Osteocyte (in vitro differentiated cells): ENCODE results near the gene ZNF695. TPM values are rescaled to one million over a fixed set of nuclear protein-coding genes. Genes with fewer than 3 reads are reported as not detected.

ENCODE experiments used
- DNase-seq: peaks from one replicate; pipeline ENCODE4 v3.0.0; 2021; ENCODE audit warnings: mixed read lengths; ENCODE audit not compliant: unreplicated experiment; ENCODE audit errors: extremely low spot score
- H3K27ac Mint-ChIP-seq: one replicate; pipeline ENCODE4 v1.8.0; 2021; ENCODE audit warnings: mild to moderate bottlenecking, mixed read lengths; ENCODE audit not compliant: unreplicated experiment
- H3K27me3 Mint-ChIP-seq: one replicate; pipeline ENCODE4 v1.8.0; 2021; ENCODE audit warnings: mixed read lengths; ENCODE audit not compliant: unreplicated experiment
- H3K36me3 Mint-ChIP-seq: one replicate; pipeline ENCODE4 v1.8.0; 2021; ENCODE audit warnings: mixed read lengths; ENCODE audit not compliant: unreplicated experiment
- H3K4me1 Mint-ChIP-seq: one replicate; pipeline ENCODE4 v1.8.0; 2021; ENCODE audit warnings: mixed read lengths; ENCODE audit not compliant: unreplicated experiment
- H3K4me3 Mint-ChIP-seq: one replicate; pipeline ENCODE4 v1.8.0; 2021; ENCODE audit warnings: mild to moderate bottlenecking, moderate library complexity, mixed read lengths; ENCODE audit not compliant: unreplicated experiment
- H3K9me3 Mint-ChIP-seq: one replicate; pipeline ENCODE4 v1.8.0; 2021; ENCODE audit warnings: mixed read lengths; ENCODE audit not compliant: unreplicated experiment
- total RNA-seq: library from RNA; stranded (reverse); gene quantifications from 2 replicates; pipeline ENCODE4 v1.2.1, GENCODE V29; 2021
- TF ChIP-seq, protein P1 (sequence below): fragments of 200-600 bp; sonication (generic); IDR thresholded peaks from 2 replicates; pipeline ENCODE4 v1.5.0; 2021; ENCODE audit warnings: antibody characterized with exemption, mild to moderate bottlenecking, moderate library complexity

ZNF695 gene
- total RNA-seq, 1 donor from 2014 or later: 1.9 TPM

- TF ChIP-seq, protein P1, sequence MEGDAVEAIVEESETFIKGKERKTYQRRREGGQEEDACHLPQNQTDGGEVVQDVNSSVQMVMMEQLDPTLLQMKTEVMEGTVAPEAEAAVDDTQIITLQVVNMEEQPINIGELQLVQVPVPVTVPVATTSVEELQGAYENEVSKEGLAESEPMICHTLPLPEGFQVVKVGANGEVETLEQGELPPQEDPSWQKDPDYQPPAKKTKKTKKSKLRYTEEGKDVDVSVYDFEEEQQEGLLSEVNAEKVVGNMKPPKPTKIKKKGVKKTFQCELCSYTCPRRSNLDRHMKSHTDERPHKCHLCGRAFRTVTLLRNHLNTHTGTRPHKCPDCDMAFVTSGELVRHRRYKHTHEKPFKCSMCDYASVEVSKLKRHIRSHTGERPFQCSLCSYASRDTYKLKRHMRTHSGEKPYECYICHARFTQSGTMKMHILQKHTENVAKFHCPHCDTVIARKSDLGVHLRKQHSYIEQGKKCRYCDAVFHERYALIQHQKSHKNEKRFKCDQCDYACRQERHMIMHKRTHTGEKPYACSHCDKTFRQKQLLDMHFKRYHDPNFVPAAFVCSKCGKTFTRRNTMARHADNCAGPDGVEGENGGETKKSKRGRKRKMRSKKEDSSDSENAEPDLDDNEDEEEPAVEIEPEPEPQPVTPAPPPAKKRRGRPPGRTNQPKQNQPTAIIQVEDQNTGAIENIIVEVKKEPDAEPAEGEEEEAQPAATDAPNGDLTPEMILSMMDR: no peak
- Mint-ChIP-seq H3K36me3 (peaks cover 18% of the 10 kb centered on the region), H3K4me3 (no peak overlapping the region), H3K9me3 (peaks cover 55% of the 10 kb centered on the region), H3K27me3 (no peaks in the 10 kb centered on the region), H3K27ac (no peak overlapping the region), H3K4me1 (no peaks in the 10 kb centered on the region)
- no peak for DNase-seq
Measured at GRCh38 chr1:246971969-246972368, 35.9 kb downstream of the ZNF695 start.

DNA sequence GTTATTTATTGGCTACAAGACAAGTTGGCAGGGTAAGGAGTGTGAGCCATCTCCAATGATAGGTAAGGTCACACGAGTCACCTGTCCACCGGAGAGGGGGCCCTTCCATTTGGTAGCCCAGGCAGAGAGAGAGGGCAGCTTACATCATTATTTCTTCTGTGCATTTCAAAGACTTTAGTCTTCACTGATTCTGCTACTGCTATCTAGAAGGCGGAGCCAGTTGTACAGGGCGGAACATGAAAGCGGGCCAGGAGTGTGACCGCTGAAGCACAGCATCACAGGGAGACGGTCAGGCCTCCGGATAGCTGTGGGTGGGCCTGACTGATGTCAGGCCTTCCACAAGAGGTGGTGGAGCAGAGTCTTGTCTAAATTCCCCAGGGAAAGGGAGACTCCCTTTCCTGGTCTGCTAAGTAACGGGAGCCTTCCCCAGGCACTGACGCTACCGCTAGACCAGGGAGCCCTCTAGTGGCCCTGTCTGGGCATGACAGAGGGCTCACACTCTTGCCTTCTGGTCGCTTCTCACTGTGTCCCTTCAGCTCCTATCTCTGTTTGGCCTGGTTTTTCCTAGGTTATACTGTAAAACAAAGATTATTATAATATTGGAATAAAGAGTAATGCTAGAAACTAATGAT, 36.7 kb downstream of the ZNF695 start:
- DNase-seq: no peak
- no peaks in the 10 kb centered on the region for H3K4me1 Mint-ChIP-seq
- H3K4me3 Mint-ChIP-seq: no peak overlapping the region
- TF ChIP-seq, protein P1: peak; percentile 59
- H3K27me3 Mint-ChIP-seq: no peaks in the 10 kb centered on the region
- peaks cover 51% of the 10 kb centered on the region for H3K9me3 Mint-ChIP-seq
- no peak overlapping the region for H3K27ac Mint-ChIP-seq
- H3K36me3 Mint-ChIP-seq: peaks cover 18% of the 10 kb centered on the region

DNA sequence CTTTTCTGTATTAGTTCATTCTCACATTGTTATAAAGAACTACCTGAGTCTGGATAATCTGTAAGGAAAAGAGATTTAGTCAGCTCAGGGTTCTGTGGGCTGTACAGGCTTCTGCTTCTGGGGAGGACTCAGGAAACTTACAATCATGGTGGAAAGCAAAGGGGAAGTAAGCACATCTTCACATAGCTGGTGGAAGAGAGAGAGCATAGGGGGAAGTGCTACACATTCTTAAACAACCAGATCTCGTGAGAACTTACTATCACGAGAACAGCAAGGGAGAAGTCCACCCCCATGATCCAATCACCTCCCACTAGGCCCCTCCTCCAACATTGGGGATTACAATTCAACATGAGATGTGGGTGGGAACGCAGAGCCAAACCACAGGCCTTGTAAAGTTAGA, 38.2 kb downstream of the ZNF695 start:
- Mint-ChIP-seq H3K4me3 (no peak overlapping the region), H3K36me3 (peaks cover 11% of the 10 kb centered on the region), H3K9me3 (peaks cover 38% of the 10 kb centered on the region), H3K27ac (no peak overlapping the region), H3K4me1 (no peaks in the 10 kb centered on the region), H3K27me3 (no peaks in the 10 kb centered on the region)
- TF ChIP-seq, protein P1: no peak
- no peak for DNase-seq

DNA sequence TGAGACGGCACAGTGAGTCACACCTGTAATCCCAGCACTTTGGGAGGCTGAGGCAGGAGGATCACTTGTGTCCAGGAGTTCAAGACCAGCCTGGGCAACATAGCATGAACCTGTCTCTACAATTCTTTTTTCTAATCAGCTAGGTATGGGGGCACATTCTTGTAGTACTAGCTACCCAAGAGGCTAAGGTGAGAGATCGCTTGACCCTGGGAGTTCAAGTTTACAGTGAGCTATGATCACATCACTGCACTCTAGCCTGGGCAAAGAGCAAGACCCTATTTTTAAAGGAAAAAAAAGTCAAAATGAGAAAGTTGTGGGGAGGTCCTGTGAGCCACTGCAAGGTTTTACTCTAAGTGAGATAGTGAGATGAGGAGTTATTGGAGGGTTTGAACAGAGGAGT, 41.4 kb downstream of the ZNF695 start:
- H3K4me3 Mint-ChIP-seq: no peak overlapping the region
- no peak for DNase-seq
- H3K27me3 Mint-ChIP-seq: no peaks in the 10 kb centered on the region
- TF ChIP-seq, protein P1: no peak
- peaks cover 29% of the 10 kb centered on the region for H3K9me3 Mint-ChIP-seq
- H3K4me1 Mint-ChIP-seq: no peaks in the 10 kb centered on the region
- peaks cover 7% of the 10 kb centered on the region for H3K36me3 Mint-ChIP-seq
- no peak overlapping the region for H3K27ac Mint-ChIP-seq

- no peak overlapping the region for H3K27ac Mint-ChIP-seq
- H3K27me3 Mint-ChIP-seq: no peaks in the 10 kb centered on the region
- TF ChIP-seq, protein P1: no peak
- no peaks in the 10 kb centered on the region for H3K9me3 Mint-ChIP-seq
- peaks cover 4% of the 10 kb centered on the region for H3K36me3 Mint-ChIP-seq
- no peak overlapping the region for H3K4me3 Mint-ChIP-seq
- DNase-seq: no peak
- H3K4me1 Mint-ChIP-seq: no peaks in the 10 kb centered on the region
Measured at GRCh38 chr1:246959944-246960693, 47.7 kb downstream of the ZNF695 start.
